HG02885 (cell line): ENCODE data around the gene PCDHGB1.
A peak's percentile ranks its signal among the peaks of the same experiment; 100 is the strongest.
"Not testable (repeated sequence)": the region's sequence is repeated elsewhere in the genome, so short reads cannot be mapped to it uniquely, and the experiment has no call there.

ENCODE experiments used
- ATAC-seq: cut with Tn5 transposase; IDR thresholded peaks from one replicate; pipeline ENCODE4 v1.9.1; 2021; ENCODE audit warnings: mild to moderate bottlenecking; ENCODE audit not compliant: unreplicated experiment, poor library complexity

Gene PCDHGB1

GRCh38 chr5:141343953-141344463 lies 5.9 kb upstream of the PCDHGB1 start:
- ATAC-seq, result no peak

- ATAC-seq, result no peak
Measured at GRCh38 chr5:141345327-141345726, 4.6 kb upstream of the PCDHGB1 start.

- ATAC-seq, result not testable (repeated sequence)
Measured at GRCh38 chr5:141346017-141346416, 3.9 kb upstream of the PCDHGB1 start.

GRCh38 chr5:141351591-141351990 lies 1.7 kb downstream of the PCDHGB1 start:
- no peak for ATAC-seq

- no peak for ATAC-seq
Measured at GRCh38 chr5:141354900-141355469, 5.1 kb downstream of the PCDHGB1 start, which contains the start of gene PCDHGA4. PCDHGA4 (plus strand) TSS chr5:141355021; CDS start chr5:141355108, 87 bp downstream.

DNA sequence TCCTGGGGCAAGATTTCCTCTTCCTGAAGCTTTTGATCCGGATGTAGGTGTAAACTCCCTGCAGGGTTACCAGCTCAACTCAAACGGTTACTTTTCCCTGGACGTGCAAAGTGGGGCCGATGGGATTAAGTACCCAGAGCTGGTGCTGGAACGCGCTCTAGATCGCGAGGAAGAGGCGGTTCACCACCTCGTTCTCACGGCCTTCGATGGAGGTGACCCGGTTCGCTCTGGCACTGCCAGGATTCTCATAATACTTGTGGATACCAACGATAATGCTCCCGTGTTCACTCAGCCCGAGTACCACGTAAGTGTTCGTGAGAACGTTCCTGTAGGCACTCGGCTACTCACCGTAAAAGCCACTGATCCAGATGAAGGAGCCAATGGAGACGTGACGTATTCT lies 5.7 kb downstream of the PCDHGB1 start:
- no peak for ATAC-seq

DNA sequence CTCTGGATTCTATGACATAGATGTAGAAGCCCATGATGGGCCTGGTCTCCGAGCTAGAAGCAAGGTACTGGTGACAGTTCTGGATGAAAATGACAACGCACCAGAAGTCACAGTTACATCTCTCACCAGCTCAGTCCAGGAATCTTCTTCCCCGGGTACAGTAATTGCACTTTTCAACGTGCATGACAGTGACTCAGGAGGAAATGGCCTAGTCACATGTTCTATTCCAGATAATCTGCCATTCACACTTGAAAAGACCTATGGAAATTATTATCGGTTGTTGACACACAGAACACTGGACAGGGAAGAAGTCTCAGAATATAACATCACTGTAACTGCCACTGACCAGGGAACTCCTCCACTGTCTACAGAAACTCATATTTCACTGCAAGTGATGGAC lies 6.2 kb downstream of the PCDHGB1 start:
- ATAC-seq, result no peak

DNA sequence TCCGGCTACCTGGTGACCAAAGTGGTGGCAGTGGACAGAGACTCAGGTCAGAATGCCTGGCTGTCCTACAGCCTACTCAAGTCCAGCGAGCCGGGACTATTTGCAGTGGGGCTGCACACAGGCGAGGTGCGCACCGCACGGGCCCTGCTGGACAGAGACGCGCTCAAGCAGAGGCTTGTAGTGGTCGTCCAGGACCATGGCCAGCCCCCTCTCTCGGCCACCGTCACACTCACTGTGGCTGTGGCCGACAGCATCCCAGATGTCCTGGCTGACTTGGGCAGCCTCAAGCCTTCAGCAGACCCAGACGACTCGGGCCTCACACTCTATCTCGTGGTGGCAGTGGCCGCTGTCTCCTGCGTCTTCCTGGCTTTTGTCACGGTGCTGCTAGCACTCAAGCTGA lies 7.1 kb downstream of the PCDHGB1 start:
- no peak for ATAC-seq

GRCh38 chr5:141359790-141360426 lies 10.0 kb downstream of the PCDHGB1 start, which contains the start of gene PCDHGB2:
PCDHGB2 (plus strand) TSS chr5:141359994; CDS start chr5:141360136, 142 bp downstream.
- no peak for ATAC-seq

- ATAC-seq, result no peak
Measured at GRCh38 chr5:141360685-141361084, 10.8 kb downstream of the PCDHGB1 start.

DNA sequence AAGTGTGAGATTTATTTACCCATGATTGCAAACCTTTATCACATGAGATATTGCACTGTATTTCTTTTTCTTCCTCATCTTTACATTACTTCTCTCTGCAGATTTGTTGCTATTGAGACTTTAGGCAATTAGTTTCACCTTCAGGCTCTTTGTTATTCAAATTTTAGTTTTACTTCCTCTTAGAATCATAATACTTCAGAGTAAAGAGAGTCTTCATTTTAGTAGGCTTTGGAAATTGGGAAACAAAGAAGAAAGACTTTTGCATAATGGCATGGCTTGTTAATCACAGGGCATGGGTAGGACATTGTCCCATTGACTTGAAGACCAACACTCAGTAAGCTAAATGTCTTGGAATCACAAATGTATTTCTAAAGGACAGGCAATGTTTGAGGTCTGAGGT lies 12.8 kb downstream of the PCDHGB1 start:
- no peak for ATAC-seq

GRCh38 chr5:141363952-141364660 lies 14.2 kb downstream of the PCDHGB1 start, which contains the start of gene PCDHGA5:
PCDHGA5 (plus strand) TSS chr5:141364162; CDS start chr5:141364331, 169 bp downstream.
- ATAC-seq, result no peak

- no peak for ATAC-seq
Measured at GRCh38 chr5:141366016-141366896, 16.4 kb downstream of the PCDHGB1 start.

DNA sequence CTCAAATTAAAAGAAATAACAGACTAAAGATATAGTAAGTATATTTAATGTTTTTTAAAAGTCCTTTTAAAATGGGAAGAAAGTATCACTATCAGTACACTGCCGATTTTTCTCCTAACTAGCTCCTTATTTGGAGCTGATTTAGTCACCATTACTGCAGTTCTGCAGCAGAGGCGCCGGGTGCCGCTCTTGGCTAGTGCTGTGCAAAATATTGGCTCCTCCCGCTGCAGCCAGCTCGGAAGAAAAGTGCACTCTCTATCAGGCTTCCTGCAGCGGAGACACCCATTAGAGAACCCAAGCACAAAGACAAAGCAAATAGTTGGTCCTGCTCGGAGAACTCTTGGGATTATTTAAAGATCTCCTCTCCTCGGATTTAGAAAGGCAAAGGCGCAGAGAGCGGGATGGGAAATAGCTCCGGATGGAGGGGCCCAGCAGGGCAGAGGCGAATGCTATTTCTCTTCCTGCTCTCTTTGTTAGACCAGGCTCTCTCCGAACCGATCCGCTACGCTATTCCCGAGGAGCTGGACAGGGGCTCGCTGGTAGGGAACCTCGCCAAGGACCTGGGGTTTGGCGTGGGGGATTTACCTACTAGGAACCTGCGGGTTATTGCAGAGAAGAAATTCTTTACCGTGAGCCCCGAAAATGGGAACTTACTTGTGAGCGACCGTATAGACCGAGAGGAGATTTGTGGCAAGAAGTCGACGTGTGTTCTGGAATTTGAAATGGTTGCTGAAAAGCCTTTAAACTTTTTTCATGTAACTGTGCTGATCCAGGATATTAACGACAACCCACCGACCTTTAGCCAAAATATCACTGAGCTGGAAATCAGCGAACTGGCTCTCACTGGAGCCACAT lies 20.3 kb downstream of the PCDHGB1 start, which contains the start of gene PCDHGB3:
TSS of gene PCDHGB3 (plus strand) at position 249 of the 855 bp plus-strand sequence. CDS start at position 402, 153 bp downstream.
- ATAC-seq, result peak; percentile 97

DNA sequence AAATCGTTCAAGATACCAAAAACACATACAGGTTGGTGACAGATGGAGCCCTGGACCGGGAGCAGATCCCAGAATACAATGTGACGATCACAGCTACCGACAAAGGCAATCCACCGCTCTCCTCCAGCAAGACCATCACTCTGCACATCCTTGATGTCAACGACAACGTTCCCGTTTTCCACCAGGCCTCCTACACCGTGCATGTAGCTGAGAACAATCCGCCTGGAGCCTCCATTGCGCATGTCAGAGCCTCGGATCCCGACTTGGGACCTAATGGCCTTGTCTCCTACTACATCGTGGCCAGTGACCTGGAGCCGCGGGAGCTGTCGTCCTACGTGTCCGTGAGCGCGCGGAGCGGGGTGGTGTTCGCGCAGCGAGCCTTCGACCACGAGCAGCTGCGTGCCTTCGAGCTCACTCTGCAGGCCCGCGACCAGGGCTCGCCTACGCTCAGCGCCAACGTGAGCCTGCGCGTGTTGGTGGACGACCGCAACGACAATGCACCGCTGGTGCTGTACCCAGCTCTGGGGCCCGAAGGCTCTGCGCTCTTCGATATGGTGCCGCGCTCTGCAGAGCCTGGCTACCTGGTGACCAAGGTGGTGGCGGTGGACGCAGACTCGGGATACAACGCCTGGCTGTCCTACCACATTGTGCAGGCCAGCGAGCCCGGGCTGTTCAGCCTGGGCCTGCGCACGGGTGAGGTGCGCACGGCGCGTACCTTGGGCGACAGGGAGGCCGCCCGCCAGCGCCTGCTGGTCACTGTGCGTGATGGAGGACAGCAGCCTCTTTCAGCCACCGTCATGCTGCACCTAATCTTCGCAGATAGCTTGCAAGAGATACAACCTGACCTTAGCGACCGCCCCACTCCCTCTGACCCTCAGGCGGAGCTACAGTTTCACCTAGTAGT lies 21.9 kb downstream of the PCDHGB1 start:
- no peak for ATAC-seq

DNA sequence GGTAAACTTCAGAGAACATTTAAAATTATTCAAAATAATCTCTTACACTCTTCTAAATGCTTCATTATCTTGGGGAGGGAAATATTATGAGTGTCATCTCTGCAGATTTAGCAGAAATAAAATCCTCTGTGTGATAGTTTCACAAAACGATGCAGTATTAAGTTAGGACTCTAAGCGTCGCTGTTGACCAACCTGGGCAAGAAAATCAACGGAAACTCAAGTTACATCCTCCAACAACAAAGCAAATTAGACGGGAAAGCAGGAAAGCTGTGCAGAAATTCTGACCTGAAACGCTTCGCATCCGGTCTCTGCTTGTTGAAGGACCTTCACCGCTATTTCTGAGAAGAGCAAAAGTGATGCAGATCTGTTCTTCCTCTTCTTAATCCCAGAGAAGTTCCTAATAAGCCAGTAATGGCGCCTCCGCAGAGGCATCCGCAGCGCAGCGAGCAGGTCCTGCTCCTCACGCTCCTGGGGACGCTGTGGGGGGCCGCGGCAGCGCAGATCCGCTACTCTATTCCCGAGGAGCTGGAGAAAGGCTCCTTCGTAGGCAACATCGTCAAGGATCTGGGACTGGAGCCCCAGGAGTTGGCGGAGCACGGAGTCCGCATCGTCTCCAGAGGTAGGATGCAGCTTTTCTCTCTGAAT lies 23.9 kb downstream of the PCDHGB1 start, which contains the start of gene PCDHGA6:
TSS of gene PCDHGA6 (plus strand) at position 219 of the 645 bp plus-strand sequence. CDS start at position 412, 193 bp downstream.
- no peak for ATAC-seq

DNA sequence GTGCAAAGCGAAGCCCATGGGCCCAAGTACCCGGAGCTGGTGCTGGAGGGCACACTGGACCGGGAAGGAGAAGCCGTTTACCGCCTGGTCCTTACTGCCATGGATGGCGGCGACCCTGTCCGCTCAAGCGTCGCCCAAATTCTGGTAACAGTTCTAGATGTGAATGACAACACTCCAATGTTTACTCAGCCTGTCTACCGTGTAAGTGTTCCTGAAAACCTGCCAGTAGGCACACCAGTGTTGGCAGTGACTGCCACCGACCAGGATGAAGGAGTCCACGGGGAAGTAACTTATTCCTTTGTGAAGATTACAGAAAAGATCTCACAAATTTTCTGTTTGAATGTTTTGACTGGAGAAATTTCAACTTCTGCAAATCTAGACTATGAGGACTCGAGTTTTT lies 24.7 kb downstream of the PCDHGB1 start:
- ATAC-seq, result no peak
